Measurements from ENCODE around the gene RRAD. TPM values are rescaled to one million over a fixed set of nuclear protein-coding genes. Genes with fewer than 3 reads are reported as not detected.
"Not testable (repeated sequence)": the region's sequence is repeated elsewhere in the genome, so short reads cannot be mapped to it uniquely, and the experiment has no call there.

RRAD gene
- total RNA-seq, 1 donor from 2014 or later = 2.4 TPM

DNA sequence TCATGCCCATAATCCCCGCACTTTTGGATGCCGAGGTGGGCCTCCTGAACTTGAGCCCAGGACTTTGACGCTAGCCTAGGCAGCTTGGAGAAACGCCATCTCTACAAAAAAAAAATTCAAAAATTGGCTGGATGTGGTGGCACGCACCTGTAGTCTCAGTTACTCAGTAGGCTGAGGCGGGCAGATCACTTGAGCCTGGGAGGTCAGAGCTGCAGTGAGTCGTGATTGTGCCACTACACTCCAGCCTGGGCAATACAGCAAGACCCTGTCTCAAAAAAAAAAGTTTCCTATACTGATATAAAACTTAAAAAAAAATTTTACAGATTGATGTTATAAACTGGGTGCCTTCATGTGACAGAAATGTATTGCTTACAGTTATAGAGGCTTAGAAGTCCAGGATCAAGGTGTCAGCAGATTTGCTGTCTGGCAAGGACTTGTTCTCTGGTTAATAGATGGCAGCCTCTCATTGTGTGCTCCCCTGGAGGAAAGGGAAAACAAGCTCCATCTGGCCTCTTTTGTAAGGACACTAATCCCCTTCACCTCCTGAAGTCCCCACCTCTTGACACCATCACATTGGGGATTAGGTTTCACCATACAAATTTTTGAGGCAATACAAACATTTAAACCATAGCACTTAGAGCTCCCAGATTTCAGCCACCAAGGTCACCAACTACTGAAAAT, 27.2 kb upstream of the RRAD start:
- FAIRE-seq (no peak), DNase-seq (ENCODE audit: low spot score in 2 of 2) (no peak)

DNA sequence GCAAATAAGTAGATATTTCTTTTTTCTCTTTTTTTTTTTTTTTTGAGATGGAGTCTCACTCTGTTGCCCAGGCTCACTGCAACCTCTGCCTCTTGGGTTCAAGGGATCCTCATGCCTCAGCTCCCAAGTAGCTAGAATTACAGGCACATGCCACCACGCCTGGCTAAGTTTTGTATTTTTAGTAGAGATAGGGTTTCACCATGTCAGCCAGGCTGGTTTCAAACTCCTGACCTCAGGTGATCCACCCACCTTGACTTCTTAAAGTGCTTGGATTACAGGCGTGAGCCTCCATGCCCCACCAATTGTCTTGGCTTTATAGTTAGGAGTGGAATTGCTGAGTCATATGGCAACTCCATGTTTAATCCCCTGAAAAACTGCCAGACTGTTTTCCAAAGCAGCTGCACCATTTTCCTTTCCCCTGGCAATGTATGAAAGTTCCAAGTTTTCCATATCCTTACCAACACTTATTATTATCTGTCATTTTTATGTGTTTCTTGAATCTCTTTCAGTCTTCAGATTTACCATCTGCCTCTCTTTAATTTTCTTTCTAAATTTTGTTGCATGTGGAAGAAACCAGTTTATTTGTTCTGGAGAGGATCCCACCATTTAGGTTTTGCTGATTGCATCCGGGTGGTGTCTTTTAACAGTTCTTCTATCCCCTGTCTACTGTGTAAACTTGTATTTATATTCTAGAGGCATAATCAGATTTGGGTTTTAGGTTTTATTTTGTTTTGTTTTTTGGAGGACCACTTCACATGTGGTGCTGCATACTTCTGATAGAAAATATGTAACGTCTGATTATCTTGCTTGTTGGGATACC, 25.8 kb upstream of the RRAD start:
- FAIRE-seq (no peak), DNase-seq (ENCODE audit: low spot score in 2 of 2) (no peak)

DNA sequence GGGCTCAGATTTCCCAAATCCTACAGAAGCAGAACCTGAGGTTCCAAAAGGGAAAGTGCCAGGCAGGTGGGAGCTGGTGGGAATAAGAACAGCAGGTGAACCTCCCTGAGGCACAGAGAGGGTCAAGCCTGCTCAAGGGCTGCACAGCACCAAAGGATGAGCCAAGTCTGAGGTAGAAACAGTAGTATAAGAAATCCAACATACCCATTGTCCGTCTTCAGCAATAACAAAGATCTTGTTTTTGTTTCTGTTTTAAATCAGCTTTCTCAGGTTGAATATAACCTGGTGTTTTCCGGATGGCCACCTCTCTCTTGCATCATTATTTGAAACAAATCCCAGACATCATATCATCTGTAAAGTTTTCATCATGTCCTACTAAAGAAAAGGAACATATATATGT, 25.1 kb upstream of the RRAD start:
- FAIRE-seq (no peak), DNase-seq (ENCODE audit: low spot score in 2 of 2) (no peak)

DNA sequence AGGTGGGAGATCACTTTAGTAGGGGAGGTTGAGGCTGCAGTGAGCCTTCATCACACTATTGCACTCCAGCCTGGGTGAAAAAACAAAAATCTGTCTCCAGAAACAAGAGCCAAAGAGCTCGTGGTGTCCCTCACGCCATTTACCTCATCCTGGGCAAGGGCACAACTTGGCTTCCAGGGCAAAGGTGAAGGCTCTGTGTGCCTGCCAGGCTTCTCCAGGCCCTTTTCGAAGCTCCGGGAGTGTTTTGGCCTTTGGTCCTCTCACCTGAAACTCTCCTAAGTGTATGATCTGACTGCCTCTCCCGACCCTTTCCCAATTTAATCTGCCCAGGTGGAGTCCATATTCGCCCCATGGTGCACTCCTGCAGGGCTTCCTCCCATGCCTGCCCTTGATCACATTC, 24.1 kb upstream of the RRAD start:
- no peak for FAIRE-seq
- no peak for DNase-seq (ENCODE audit: low spot score in 2 of 2)

DNA sequence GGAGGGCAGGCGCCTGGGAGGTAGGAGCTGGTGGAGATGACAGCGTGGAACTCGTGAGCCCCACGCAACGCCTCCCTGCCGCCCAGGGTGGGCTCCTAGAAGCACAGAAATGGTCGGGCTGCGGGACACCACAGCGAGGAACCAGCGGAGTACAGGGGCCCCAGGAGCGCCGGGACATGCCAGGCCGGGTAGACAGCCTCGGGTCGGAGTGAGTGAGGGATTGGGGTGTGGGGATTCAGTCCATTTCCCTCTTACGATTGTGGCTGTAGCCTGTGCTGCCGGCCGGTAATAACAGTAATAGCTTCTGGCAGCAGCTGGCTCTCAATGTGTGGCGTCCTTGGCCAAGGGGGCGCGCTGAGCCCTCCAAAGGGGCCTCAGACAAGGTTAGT, 23.5 kb upstream of the RRAD start:
- FAIRE-seq (no peak), DNase-seq (ENCODE audit: low spot score in 2 of 2) (no peak)

DNA sequence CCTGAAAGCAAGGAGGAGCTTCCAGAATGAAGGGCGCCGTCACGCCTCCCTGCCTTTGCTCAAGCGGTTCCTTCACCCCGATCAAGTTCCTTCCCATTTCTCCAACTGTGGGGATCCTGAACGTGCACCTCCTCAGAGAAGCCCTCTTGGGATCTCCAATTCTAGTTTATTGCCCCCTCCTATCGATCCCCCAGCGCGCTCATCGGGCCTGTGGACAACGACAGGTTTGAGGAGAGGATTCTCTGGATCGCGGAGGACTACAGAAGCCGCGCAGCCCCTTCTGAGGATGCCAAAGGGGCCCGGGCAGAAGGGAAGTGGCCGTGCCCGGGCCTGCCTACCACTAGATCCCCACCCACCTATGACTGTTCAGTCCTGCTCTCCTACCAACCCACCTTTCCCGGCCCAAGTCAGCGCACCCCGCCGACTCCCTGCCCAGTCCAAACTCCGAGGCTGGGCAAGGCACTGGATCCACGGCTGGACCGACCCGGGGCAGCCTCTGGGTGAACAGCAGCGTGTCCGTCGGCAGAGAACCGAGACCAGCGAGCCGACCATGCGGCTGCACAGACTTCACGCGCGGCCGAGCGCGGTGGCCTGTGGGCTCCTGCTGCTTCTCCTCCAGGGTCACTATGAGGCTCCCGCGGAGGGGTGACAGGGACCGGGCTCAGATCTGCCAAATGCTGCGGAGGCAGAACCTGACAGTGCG, 22.9 kb upstream of the RRAD start:
- DNase-seq (ENCODE audit: low spot score in 2 of 2) = no peak

DNA sequence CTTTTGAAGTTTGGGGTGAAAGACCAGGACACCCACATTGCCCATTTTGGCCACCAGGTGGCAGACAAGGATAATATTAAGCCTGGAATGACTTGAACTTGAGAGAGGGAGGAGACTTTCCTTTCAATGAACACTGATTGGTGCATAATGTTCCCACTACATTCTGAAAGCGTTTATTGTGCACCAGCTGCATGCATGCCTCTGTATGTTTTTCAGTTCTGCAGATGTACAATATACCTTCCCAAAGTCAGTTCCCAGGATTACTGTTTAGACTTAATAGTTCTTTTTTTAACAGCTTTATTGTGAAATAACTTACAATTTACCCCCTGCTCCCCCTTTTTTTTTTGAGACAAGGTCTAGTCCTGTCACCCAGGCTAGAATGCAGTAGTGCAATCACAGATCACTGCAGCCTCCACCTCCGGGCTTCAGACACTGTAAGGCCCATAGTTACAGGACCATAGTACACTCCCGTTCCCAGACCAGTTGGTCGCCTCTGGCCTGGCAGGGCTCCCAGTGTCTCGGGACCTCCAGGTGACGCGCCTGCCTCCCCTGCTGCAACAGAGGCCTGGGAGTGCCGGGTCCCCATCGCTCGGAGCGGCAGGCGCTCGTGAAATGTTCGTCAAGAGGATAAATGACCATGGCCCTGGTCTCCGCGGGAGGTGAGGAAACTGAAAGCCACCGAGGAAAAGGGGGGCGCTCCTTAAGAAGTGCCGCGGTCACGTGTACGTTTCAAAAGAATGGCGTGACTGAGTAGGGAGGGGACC, 22.1 kb upstream of the RRAD start:
- FAIRE-seq = peak; percentile 21
- peak; percentile 77 to 89 for DNase-seq (ENCODE audit: low spot score in 2 of 2)

More for the DNA sequence above, 22.9 kb upstream of the RRAD start:
- no peak for FAIRE-seq

DNA sequence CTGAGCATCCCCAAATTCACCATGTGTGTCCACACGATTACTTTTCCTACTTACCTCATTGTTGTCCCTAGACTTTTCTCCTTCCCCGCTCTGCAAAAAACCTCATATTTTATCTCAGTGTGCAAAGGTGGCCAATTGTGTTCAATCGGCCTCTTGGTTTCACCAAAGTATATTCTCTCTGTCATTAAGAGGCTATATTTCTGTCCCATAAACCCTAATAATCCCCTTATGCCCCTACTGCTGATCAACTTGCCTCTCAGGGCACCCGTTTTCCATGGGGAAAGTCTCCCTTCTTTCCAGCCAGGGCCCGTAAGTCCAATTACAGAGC, 21.6 kb upstream of the RRAD start:
- DNase-seq (ENCODE audit: low spot score in 2 of 2) = no peak
- no peak for FAIRE-seq

DNA sequence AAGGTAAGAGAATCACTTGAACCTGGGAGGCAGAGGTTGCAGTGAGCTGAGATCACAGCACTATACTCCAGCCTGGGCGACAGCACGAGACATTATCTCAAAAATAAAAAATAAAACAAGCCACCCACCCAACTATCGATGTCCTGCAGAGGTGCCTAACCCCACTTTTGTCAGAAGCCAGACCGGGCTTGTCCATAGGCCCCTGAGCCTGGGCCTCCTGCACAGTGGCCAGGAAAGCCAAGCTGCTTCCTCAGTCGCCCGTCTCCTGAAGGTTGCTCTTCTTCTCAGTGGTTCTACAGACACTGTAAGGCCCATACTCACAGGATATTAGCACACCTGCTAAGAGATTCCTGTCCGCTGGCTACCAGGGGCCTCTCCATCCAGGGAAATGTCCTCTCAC, 21.2 kb upstream of the RRAD start:
- FAIRE-seq (no peak), DNase-seq (ENCODE audit: low spot score in 2 of 2) (no peak)

DNA sequence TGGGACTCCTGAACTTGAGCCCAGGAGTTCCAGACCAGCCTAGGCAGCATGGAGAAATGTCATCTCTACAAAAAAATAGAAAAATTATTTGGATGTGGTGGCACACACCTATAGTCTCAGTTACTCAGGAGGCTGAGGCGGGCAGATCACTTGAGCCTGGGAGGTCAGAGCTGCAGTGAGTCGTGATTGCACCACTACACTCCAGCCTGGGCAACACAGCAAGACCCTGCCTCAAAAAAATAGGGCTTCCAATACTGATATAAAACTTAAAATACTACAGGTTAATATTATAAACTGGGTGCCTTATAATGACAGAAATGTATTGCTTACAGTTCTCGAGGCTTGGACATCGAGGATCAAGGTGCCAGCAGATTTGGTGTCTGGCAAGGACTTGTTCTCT, 20.6 kb upstream of the RRAD start:
- no peak for FAIRE-seq
- DNase-seq (ENCODE audit: low spot score in 2 of 2) = no peak

DNA sequence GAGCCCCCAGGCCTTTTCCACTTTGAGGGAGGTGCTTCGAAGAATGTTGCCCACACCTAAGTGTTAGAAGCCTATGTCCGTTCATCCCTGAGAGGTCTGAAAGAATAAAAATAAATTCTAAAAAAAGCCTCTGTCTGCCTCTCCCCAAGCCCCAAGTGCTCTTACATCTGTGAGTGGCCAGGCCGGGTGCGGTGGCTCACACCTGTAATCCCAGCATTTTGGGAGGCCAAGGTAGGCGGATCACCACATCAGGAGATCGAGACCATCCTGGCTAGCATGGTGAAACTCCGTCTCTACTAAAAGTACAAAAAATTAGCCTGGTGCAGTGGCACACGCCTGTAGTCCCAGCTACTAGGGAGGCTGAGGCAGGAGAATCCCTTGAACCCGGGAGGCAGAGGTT, 19.6 kb upstream of the RRAD start:
- not testable (repeated sequence) for FAIRE-seq; DNase-seq (ENCODE audit: low spot score in 2 of 2)

DNA sequence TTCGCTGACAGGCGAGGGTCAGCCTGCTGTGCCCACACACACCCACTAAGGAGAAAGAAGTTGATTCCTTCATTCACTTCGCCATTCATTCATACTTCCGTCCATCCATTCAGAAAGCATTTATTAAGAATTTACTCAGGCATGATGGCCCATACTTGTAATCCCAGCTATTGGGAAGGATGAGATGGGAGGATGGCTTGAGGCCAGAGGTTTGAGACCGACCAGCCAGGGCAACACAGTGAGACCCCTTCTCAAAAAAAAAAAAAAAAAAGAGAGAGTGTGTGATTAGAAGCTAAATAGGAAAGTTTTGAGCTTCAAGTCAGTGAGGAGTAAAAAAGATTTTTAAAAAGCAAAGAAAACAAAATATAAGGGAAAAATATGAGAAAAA, 18.7 kb upstream of the RRAD start:
- no peak for FAIRE-seq
- no peak for DNase-seq (ENCODE audit: low spot score in 2 of 2)

DNA sequence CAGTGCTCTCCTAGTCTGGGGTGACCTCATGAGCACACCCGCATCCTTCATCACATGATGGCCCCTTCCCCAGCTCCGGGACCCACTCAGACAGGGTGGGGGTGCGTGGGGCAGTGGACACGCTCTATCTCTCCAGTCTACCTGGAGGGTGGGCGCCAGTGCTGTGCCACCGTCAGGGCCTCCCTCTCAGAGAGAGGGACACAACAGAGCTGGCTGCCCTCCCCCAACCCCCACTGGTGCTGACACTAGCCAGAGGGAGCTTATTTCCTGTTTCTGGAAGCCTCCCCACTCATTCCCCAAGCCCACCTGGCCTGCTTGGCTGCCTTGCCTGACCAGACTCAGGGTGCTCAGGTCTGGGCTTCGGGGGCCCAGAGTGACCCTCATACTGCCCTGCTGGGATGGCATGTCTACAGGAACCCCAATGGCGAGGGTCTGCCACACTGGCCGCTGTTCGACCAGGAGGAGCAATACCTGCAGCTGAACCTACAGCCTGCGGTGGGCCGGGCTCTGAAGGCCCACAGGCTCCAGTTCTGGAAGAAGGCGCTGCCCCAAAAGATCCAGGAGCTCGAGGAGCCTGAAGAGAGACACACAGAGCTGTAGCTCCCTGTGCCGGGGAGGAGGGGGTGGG, 18.2 kb upstream of the RRAD start:
- FAIRE-seq (no peak), DNase-seq (ENCODE audit: low spot score in 2 of 2) (no peak)

DNA sequence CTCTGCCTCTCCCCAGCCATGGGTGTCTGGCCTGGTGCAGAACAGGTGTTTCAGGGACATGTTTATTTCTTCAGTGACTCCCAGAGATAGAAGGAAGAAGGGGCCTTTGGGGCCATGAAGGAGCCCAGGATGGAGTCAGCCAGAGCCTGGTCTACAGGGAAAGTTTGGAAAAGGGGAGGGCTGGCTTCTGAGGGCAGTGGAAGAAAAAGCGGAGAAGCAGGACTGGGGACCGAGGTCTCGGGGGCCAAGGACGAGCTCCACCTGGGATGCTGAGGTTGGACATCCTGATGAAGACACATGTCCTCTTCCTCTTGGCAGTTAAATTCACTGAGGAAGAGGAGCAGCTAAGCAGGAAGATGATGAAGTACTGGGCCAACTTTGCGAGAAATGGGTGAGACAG, 17.6 kb upstream of the RRAD start:
- FAIRE-seq (no peak), DNase-seq (ENCODE audit: low spot score in 2 of 2) (no peak)

DNA sequence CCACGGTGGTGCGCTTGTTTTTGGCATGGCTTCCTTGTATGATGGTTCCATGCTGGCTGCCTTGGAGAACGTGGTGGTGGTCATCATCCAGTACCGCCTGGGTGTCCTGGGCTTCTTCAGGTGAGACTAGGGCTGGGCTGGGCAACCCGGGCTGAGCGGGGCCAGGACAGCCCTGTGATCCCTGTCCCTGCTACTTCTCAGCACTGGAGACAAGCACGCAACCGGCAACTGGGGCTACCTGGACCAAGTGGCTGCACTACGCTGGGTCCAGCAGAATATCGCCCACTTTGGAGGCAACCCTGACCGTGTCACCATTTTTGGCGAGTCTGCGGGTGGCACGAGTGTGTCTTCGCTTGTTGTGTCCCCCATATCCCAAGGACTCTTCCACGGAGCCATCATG, 14.9 kb upstream of the RRAD start:
- FAIRE-seq (no peak), DNase-seq (ENCODE audit: low spot score in 2 of 2) (no peak)

DNA sequence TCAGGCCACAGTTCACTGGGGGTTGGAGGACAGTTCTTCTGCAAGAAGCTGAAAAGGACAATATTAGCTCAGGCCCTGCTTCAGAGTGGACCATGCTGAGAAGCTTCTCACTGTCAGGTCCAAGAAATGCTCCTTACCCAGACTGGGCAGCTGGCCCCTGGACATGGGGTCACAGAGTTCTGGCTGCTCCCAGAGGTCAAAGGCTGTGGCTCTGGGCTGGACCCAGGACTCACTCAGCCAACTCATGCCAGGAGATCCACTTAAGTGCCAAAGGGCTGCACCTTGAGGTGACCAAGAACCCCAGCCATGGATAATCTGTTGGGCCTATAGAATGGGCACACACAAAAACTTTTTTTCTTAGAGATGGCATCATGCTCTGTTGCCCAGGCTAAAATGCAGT, 14.0 kb upstream of the RRAD start:
- DNase-seq (ENCODE audit: low spot score in 2 of 2) (no peak), FAIRE-seq (no peak)

DNA sequence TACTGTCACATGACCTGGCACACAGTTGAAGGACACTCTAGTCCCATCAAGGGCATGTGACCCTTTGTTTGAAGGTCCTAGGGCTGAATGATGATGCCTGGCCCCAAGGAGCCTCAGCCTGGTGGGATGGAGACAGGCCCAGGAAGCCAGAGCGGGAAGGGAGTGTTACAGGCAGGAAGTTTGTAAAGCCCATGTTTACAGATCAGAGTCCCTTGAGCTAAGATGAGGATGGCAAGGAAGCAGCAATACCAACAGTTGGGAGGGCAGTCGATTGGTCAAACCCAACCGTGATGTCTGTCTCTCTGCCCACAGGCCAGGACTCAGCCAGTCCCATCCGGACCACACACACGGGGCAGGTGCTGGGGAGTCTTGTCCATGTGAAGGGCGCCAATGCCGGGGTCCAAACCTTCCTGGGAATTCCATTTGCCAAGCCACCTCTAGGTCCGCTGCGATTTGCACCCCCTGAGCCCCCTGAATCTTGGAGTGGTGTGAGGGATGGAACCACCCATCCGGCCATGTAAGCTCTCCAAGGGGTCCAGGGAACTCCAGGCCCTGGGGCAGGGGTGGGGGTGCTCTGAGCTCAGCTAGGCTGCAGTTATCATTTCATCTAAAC, 12.5 kb upstream of the RRAD start:
- DNase-seq (ENCODE audit: low spot score in 2 of 2) (no peak), FAIRE-seq (no peak)

DNA sequence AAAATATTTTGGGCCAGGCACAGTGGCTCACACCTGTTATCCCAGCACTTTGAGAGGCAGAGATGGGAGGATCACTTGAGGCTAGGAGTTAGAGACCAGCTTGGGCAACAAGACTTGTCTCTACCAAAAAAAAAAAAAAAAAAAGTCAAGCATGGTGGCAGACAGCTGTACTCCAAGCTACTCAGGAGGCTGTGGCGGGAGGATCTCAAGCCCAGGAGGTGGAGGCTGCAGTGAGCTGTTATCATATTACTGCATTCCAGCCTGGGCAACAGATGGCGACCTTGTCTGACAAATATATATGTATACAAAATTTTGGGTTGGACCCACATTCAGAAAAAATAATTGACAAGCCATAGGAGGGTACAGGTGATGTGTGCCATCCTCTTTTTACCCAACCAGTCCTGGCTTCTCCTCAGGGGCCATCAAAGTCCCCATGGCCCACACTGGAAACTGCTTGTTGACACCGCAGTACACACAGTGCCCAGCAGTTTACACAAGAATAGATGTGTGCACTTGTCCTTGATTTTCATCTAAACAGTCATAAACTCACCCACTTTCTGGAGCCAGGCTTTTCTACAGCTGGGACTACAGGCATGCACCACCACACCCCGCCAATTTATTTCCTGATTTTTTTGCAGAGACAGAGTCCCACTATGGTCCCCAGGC, 11.7 kb upstream of the RRAD start:
- FAIRE-seq = no peak
- DNase-seq (ENCODE audit: low spot score in 2 of 2) = no peak

DNA sequence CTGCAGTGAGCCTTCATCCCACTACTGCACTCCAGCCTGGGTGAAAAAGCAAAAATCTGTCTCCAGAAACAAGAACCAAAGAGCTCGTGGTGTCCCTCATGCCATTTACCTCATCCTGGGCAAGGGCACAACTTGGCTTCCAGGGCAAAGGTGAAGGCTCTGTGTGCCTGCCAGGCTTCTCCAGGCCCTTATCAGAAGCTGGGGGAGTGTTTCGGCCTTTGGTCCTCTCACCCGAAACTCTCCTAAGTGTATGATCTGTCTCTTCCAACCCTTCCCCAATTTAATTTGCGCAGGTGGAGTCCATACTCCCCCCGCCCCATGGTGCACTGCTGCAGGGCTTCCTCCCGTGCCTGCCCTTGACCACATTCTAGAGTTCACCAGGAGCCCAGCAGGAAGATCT, 11.1 kb upstream of the RRAD start:
- no peak for FAIRE-seq
- no peak for DNase-seq (ENCODE audit: low spot score in 2 of 2)
